Kidney epithelial cell (primary cell): ENCODE results near the gene SIGLEC5. TPM values are rescaled to one million over a fixed set of nuclear protein-coding genes. Genes with fewer than 3 reads are reported as not detected.
"Not testable (repeated sequence)": the region's sequence is repeated elsewhere in the genome, so short reads cannot be mapped to it uniquely, and the experiment has no call there.

ENCODE experiments used
- DNase-seq: peaks from one replicate; pipeline ENCODE4 v3.0.0-alpha.2; 2010; ENCODE audit warnings: low read depth
- H3K27me3 ChIP-seq: 2 replicates; pipeline ENCODE4 v1.6.0; 2011; ENCODE audit warnings: low read length; ENCODE audit not compliant: control insufficient read depth, insufficient read depth
- H3K36me3 ChIP-seq: 2 replicates; pipeline ENCODE4 v1.5.1; 2011; ENCODE audit warnings: low read length; ENCODE audit not compliant: control insufficient read depth, insufficient read depth
- H3K4me3 ChIP-seq: 2 replicates; pipeline ENCODE4 v1.5.1; 2011; ENCODE audit warnings: low read depth, mild to moderate bottlenecking, control low read depth, low read length
- total RNA-seq: library from RNA; depleted of rRNA; stranded (reverse); fragments of >200 nt; gene quantifications from 2 replicates; pipeline ENCODE4 v1.2.3, GENCODE V29; 2015
- TF ChIP-seq, protein P1 (sequence below): IDR thresholded peaks from 2 replicates; pipeline ENCODE4 v1.5.1; 2011; ENCODE audit warnings: mild to moderate bottlenecking, moderate library complexity, low read length, control low read depth, inconsistent platforms; ENCODE audit not compliant: insufficient read depth, poor library complexity, severe bottlenecking

Gene SIGLEC5
- total RNA-seq, 1 donor from 2014 or later: not detected

DNA sequence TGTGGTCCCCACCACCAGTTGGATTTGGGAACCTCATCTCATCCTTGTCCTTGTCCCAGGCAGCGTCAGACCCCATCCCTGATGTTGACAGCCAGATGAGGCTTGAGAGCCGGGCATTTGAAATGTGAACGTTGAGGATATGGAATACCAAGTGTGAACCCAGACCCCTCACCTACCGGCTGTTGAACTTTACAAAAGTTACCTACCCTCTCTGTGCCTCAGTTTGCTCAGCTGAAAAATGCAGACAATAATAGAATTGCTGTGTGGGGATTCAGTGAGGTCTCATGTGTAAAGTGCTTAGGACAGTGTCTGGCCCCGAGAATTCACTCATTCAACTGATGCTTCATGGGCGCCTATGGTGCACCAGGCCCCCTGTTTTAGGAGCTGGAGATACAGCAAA is 17.1 kb upstream of the SIGLEC5 start:
- no peak for DNase-seq
- no peak overlapping the region for H3K4me3 ChIP-seq
- H3K36me3 ChIP-seq: no peaks in the 10 kb centered on the region
- TF ChIP-seq, protein P1, sequence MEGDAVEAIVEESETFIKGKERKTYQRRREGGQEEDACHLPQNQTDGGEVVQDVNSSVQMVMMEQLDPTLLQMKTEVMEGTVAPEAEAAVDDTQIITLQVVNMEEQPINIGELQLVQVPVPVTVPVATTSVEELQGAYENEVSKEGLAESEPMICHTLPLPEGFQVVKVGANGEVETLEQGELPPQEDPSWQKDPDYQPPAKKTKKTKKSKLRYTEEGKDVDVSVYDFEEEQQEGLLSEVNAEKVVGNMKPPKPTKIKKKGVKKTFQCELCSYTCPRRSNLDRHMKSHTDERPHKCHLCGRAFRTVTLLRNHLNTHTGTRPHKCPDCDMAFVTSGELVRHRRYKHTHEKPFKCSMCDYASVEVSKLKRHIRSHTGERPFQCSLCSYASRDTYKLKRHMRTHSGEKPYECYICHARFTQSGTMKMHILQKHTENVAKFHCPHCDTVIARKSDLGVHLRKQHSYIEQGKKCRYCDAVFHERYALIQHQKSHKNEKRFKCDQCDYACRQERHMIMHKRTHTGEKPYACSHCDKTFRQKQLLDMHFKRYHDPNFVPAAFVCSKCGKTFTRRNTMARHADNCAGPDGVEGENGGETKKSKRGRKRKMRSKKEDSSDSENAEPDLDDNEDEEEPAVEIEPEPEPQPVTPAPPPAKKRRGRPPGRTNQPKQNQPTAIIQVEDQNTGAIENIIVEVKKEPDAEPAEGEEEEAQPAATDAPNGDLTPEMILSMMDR: no peak
- no peaks in the 10 kb centered on the region for H3K27me3 ChIP-seq

DNA sequence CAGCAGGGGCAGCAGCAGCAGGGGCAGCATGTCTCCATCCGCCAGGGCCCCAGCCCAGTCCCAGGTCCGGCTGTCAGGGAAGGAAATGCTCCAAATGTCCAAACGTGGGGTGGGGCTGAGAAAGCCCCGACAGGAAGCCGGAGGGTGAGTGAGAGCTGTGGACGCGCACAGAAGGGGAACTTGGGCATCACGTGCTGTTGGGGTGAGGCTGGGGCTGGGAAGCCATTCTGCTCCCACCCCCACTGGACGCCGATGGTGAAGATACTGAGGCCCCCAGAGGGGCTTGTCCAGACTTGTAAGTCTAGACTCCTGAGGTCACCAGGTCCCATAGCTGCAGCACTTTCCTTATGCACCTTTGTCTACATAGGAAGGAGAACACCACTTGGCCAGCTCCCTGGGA is 16.5 kb upstream of the SIGLEC5 start, which contains the start of gene SIGLEC14:
Gene SIGLEC14 (minus strand): TSS at position 96 of the 400 bp plus-strand sequence. CDS start 66 bp downstream, at position 30.
- not testable (repeated sequence) for DNase-seq, H3K27me3 ChIP-seq, H3K4me3 ChIP-seq, H3K36me3 ChIP-seq

DNA sequence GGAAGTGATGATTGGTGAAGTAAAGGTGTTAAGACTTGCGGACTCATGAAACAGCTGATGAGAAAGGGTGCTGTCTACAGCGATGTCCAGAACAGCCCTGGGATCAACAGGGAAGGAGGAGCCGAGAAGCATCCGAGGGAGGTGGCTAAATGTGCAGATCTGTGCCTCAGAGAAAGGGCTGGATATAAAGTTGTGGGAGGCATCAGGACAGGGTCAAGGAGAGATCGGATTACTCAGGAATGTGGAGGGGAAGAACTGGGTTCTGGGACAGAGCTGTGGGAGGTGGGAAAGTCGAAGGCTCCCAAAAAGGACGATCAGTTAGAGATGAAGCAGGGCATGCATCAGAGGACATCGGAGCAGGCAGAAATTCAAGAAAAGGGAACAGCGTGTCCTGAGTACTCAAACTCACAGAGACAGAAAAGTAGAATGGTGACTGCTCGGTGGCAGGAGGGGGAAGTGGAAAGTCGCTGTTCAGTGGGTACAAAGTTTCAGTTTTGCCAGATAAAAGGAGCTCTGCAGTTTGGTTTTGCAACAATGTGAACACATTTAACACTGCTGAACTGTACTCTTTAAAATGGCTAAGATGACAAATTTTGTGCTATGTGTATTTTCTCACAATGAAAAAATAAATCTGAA is 14.6 kb upstream of the SIGLEC5 start:
- TF ChIP-seq, protein P1: no peak
- Histone ChIP-seq H3K36me3 (no peaks in the 10 kb centered on the region), H3K4me3 (no peak overlapping the region), H3K27me3 (no peaks in the 10 kb centered on the region)
- DNase-seq: no peak

DNA sequence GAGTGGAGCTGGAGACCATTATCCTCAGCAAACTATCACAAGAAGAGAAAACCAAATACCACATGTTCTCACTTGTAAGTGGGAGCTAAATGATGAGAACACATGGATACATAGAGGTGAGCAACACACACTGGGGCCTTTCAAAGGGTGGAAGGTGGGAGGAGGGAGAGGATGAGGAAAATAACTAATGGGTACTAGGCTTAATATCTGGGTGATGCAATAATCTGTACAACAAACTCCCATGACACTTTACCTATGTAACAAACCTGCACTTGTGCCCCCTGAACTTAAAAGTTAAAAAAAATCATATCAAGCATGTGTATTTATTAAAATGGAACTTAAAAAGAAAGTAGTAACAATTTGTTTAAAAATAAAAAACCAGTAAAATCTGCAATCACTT is 11.4 kb upstream of the SIGLEC5 start:
- H3K4me3 ChIP-seq: no peak overlapping the region
- TF ChIP-seq, protein P1: no peak
- no peak for DNase-seq
- no peaks in the 10 kb centered on the region for H3K27me3 ChIP-seq
- no peaks in the 10 kb centered on the region for H3K36me3 ChIP-seq

DNA sequence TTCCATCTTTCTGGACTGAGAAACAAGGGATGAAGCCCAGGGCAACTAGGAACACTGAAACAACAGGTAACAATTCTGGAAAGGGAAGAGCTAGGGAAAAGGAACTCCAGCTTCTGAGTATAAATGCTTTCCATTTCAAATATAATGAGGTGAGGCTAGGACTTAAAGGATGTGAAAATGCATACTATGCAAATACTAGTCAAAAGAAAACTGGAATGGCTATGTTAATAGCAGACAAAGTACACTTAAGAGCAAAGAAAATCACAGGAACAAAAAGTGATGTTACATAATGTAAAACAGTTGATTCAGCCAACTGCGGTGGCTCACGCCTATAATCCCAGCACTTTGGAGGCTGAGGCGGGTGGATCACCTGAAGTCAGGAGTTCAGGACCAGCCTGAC is 10.2 kb upstream of the SIGLEC5 start:
- H3K4me3 ChIP-seq: no peak overlapping the region
- no peaks in the 10 kb centered on the region for H3K27me3 ChIP-seq
- H3K36me3 ChIP-seq: no peaks in the 10 kb centered on the region
- TF ChIP-seq, protein P1: no peak
- DNase-seq: no peak

DNA sequence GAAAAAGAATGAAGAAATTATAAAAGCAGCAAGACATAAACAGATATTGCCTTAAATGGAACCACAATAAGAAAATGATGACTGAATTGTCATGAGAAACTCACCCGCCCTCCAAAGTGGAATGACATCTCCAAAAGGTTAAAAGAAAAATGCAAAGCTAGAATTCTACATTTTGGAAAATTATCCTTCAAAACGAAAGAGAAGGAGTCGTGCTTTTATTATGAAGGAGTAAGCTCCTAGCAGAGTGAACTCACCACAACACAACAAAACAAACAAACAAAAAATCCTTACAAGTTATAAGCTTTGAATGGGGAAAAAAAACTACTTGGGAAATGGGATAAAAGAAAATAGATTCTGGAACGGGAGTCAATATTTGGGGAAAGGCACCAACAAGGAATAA is 9.7 kb upstream of the SIGLEC5 start:
- no peak for DNase-seq
- Histone ChIP-seq H3K36me3 (no peaks in the 10 kb centered on the region), H3K27me3 (no peaks in the 10 kb centered on the region), H3K4me3 (no peak overlapping the region)
- TF ChIP-seq, protein P1: no peak
